ENCODE measurements around the gene SLC6A12.

The SLC6A12 gene

GRCh38 chr12:210277-211141, 3.4 kb downstream of the SLC6A12 start:
- Mint-ChIP-seq H3K4me3 (no peak overlapping the region), H3K9me3 (peaks cover 4% of the 10 kb centered on the region), H3K27ac (ENCODE audit: low read depth) (no peak overlapping the region), H3K36me3 (ENCODE audit: insufficient read depth) (peaks cover 2% of the 10 kb centered on the region), H3K4me1 (peaks cover 5% of the 10 kb centered on the region), H3K27me3 (peaks cover 90% of the 10 kb centered on the region)
- DNase-seq (ENCODE audit: low spot score in 2 of 2): no peak
- ATAC-seq (replicated peaks; ENCODE audit: extremely low read depth, poor library complexity, severe bottlenecking): no peak

- H3K27ac Mint-ChIP-seq (ENCODE audit: low read depth): no peak overlapping the region
- peaks cover 5% of the 10 kb centered on the region for H3K4me1 Mint-ChIP-seq
- no peak overlapping the region for H3K4me3 Mint-ChIP-seq
- H3K9me3 Mint-ChIP-seq: peaks cover 4% of the 10 kb centered on the region
- no peak for ATAC-seq (replicated peaks; ENCODE audit: extremely low read depth, poor library complexity, severe bottlenecking)
- no peak for DNase-seq (ENCODE audit: low spot score in 2 of 2)
- H3K27me3 Mint-ChIP-seq: peaks cover 96% of the 10 kb centered on the region
- H3K36me3 Mint-ChIP-seq (ENCODE audit: insufficient read depth): peaks cover 2% of the 10 kb centered on the region
Measured at GRCh38 chr12:209851-210250, 4.1 kb downstream of the SLC6A12 start.

GRCh38 chr12:209246-209645, 4.7 kb downstream of the SLC6A12 start:
- Mint-ChIP-seq H3K4me1 (peaks cover 5% of the 10 kb centered on the region), H3K27ac (ENCODE audit: low read depth) (no peak overlapping the region), H3K36me3 (ENCODE audit: insufficient read depth) (peaks cover 2% of the 10 kb centered on the region), H3K9me3 (peaks cover 4% of the 10 kb centered on the region), H3K4me3 (no peak overlapping the region), H3K27me3 (peaks cover 100% of the 10 kb centered on the region)
- no peak for ATAC-seq (replicated peaks; ENCODE audit: extremely low read depth, poor library complexity, severe bottlenecking)
- no peak for DNase-seq (ENCODE audit: low spot score in 2 of 2)

- Mint-ChIP-seq H3K27me3 (peaks cover 100% of the 10 kb centered on the region), H3K27ac (ENCODE audit: low read depth) (no peak overlapping the region), H3K36me3 (ENCODE audit: insufficient read depth) (peaks cover 2% of the 10 kb centered on the region), H3K4me3 (no peak overlapping the region), H3K4me1 (peaks cover 5% of the 10 kb centered on the region), H3K9me3 (peaks cover 4% of the 10 kb centered on the region)
- DNase-seq (ENCODE audit: low spot score in 2 of 2): no peak
- no peak for ATAC-seq (replicated peaks; ENCODE audit: extremely low read depth, poor library complexity, severe bottlenecking)
Measured at GRCh38 chr12:208813-209212, 5.1 kb downstream of the SLC6A12 start.

- peaks cover 2% of the 10 kb centered on the region for H3K36me3 Mint-ChIP-seq (ENCODE audit: insufficient read depth)
- no peak overlapping the region for H3K27ac Mint-ChIP-seq (ENCODE audit: low read depth)
- peaks cover 94% of the 10 kb centered on the region for H3K27me3 Mint-ChIP-seq
- no peak overlapping the region for H3K4me3 Mint-ChIP-seq
- DNase-seq (ENCODE audit: low spot score in 2 of 2): no peak
- H3K9me3 Mint-ChIP-seq: peaks cover 4% of the 10 kb centered on the region
- ATAC-seq (replicated peaks; ENCODE audit: extremely low read depth, poor library complexity, severe bottlenecking): no peak
- H3K4me1 Mint-ChIP-seq: peaks cover 5% of the 10 kb centered on the region
Measured at GRCh38 chr12:207804-208203, 6.2 kb downstream of the SLC6A12 start.

GRCh38 chr12:206746-207440, 7.1 kb downstream of the SLC6A12 start:
- no peak overlapping the region for H3K4me3 Mint-ChIP-seq
- DNase-seq (ENCODE audit: low spot score in 2 of 2): no peak
- H3K27me3 Mint-ChIP-seq: peaks cover 94% of the 10 kb centered on the region
- H3K9me3 Mint-ChIP-seq: peaks cover 4% of the 10 kb centered on the region
- H3K4me1 Mint-ChIP-seq: peaks cover under 1% of the 10 kb centered on the region
- H3K36me3 Mint-ChIP-seq (ENCODE audit: insufficient read depth): peaks cover 2% of the 10 kb centered on the region
- no peak overlapping the region for H3K27ac Mint-ChIP-seq (ENCODE audit: low read depth)
- no peak for ATAC-seq (replicated peaks; ENCODE audit: extremely low read depth, poor library complexity, severe bottlenecking)

- H3K4me1 Mint-ChIP-seq: no peaks in the 10 kb centered on the region
- H3K4me3 Mint-ChIP-seq: no peak overlapping the region
- peaks cover 4% of the 10 kb centered on the region for H3K9me3 Mint-ChIP-seq
- ATAC-seq (replicated peaks; ENCODE audit: extremely low read depth, poor library complexity, severe bottlenecking) (no peak), DNase-seq (ENCODE audit: low spot score in 2 of 2) (no peak)
- no peak overlapping the region for H3K27ac Mint-ChIP-seq (ENCODE audit: low read depth)
- peaks cover 2% of the 10 kb centered on the region for H3K36me3 Mint-ChIP-seq (ENCODE audit: insufficient read depth)
- H3K27me3 Mint-ChIP-seq: peaks cover 90% of the 10 kb centered on the region
Measured at GRCh38 chr12:205026-205425, 8.9 kb downstream of the SLC6A12 start.

GRCh38 chr12:204261-204678, 9.7 kb downstream of the SLC6A12 start:
- H3K9me3 Mint-ChIP-seq: peaks cover 4% of the 10 kb centered on the region
- peaks cover 2% of the 10 kb centered on the region for H3K36me3 Mint-ChIP-seq (ENCODE audit: insufficient read depth)
- ATAC-seq (replicated peaks; ENCODE audit: extremely low read depth, poor library complexity, severe bottlenecking) (no peak), DNase-seq (ENCODE audit: low spot score in 2 of 2) (no peak)
- no peak overlapping the region for H3K4me3 Mint-ChIP-seq
- H3K27me3 Mint-ChIP-seq: peaks cover 82% of the 10 kb centered on the region
- H3K27ac Mint-ChIP-seq (ENCODE audit: low read depth): no peak overlapping the region
- no peaks in the 10 kb centered on the region for H3K4me1 Mint-ChIP-seq

GRCh38 chr12:203462-204260, 10.3 kb downstream of the SLC6A12 start:
- H3K27me3 Mint-ChIP-seq: peaks cover 77% of the 10 kb centered on the region
- H3K4me3 Mint-ChIP-seq: no peak overlapping the region
- peaks cover 4% of the 10 kb centered on the region for H3K9me3 Mint-ChIP-seq
- DNase-seq (ENCODE audit: low spot score in 2 of 2): no peak
- no peaks in the 10 kb centered on the region for H3K4me1 Mint-ChIP-seq
- no peak overlapping the region for H3K27ac Mint-ChIP-seq (ENCODE audit: low read depth)
- H3K36me3 Mint-ChIP-seq (ENCODE audit: insufficient read depth): peaks cover 2% of the 10 kb centered on the region
- no peak for ATAC-seq (replicated peaks; ENCODE audit: extremely low read depth, poor library complexity, severe bottlenecking)

GRCh38 chr12:203074-203461, 10.9 kb downstream of the SLC6A12 start:
- no peak for DNase-seq (ENCODE audit: low spot score in 2 of 2)
- Mint-ChIP-seq H3K36me3 (ENCODE audit: insufficient read depth) (peaks cover 2% of the 10 kb centered on the region), H3K9me3 (peaks cover 4% of the 10 kb centered on the region), H3K4me3 (no peak overlapping the region), H3K4me1 (no peaks in the 10 kb centered on the region), H3K27ac (ENCODE audit: low read depth) (no peak overlapping the region), H3K27me3 (peaks cover 77% of the 10 kb centered on the region)
- no peak for ATAC-seq (replicated peaks; ENCODE audit: extremely low read depth, poor library complexity, severe bottlenecking)

GRCh38 chr12:202081-202731, 11.8 kb downstream of the SLC6A12 start:
- no peak for DNase-seq (ENCODE audit: low spot score in 2 of 2)
- no peaks in the 10 kb centered on the region for H3K4me1 Mint-ChIP-seq
- H3K9me3 Mint-ChIP-seq: peaks cover 4% of the 10 kb centered on the region
- H3K27ac Mint-ChIP-seq (ENCODE audit: low read depth): no peak overlapping the region
- ATAC-seq (replicated peaks; ENCODE audit: extremely low read depth, poor library complexity, severe bottlenecking): no peak
- H3K4me3 Mint-ChIP-seq: no peak overlapping the region
- H3K27me3 Mint-ChIP-seq: peaks cover 73% of the 10 kb centered on the region
- peaks cover 2% of the 10 kb centered on the region for H3K36me3 Mint-ChIP-seq (ENCODE audit: insufficient read depth)

GRCh38 chr12:201361-201760, 12.6 kb downstream of the SLC6A12 start:
- DNase-seq (ENCODE audit: low spot score in 2 of 2): no peak
- peaks cover 5% of the 10 kb centered on the region for H3K36me3 Mint-ChIP-seq (ENCODE audit: insufficient read depth)

More at GRCh38 chr12:201361-201760, 12.6 kb downstream of the SLC6A12 start:
- H3K4me3 Mint-ChIP-seq: no peak overlapping the region
- H3K27me3 Mint-ChIP-seq: peaks cover 66% of the 10 kb centered on the region
- no peak overlapping the region for H3K27ac Mint-ChIP-seq (ENCODE audit: low read depth)
- peaks cover 4% of the 10 kb centered on the region for H3K9me3 Mint-ChIP-seq
- no peaks in the 10 kb centered on the region for H3K4me1 Mint-ChIP-seq
- ATAC-seq (replicated peaks; ENCODE audit: extremely low read depth, poor library complexity, severe bottlenecking): no peak

All from central memory CD8-positive, alpha-beta T cell (primary cell).